Mucosa of descending colon (tissue), 3 donors: ENCODE data around the gene ERP27. TPM values are rescaled to one million over a fixed set of nuclear protein-coding genes. Genes with fewer than 3 reads are reported as not detected.

Experiments
- ATAC-seq: fragments of 200-7000 bp; cut with Tn5 transposase; one replicate; pipeline ENCODE4 v1.9.1; 2020; ENCODE audit warnings: mild to moderate bottlenecking, moderate library complexity
- DNase-seq, 3 donors: peaks; one replicate each; pipeline ENCODE4 v3.0.0-alpha.2; 2020
- H3K36me3 ChIP-seq: fragments of 200-600 bp; one replicate; pipeline ENCODE4 v1.8.0; 2021; ENCODE audit warnings: low read depth, mild to moderate bottlenecking
- H3K4me1 ChIP-seq: fragments of 200-600 bp; one replicate; pipeline ENCODE4 v1.8.0; 2021; ENCODE audit warnings: low read depth, mild to moderate bottlenecking
- H3K4me3 ChIP-seq: fragments of 200-600 bp; one replicate; pipeline ENCODE4 v1.8.0; 2021; ENCODE audit warnings: mild to moderate bottlenecking
- H3K9me3 ChIP-seq: fragments of 200-600 bp; one replicate; pipeline ENCODE4 v1.8.0; 2021; ENCODE audit warnings: mild to moderate bottlenecking
- CTCF ChIP-seq: fragments of 200-600 bp; IDR thresholded peaks from one replicate; pipeline ENCODE4 v1.8.0; 2022; ENCODE audit warnings: antibody characterized with exemption, mild to moderate bottlenecking
- intact Hi-C, 2 donors: fragments of 100-400 bp; cut with DNase I in 1 of 2; cut with micrococcal nuclease in 1 of 2; formaldehyde crosslinking; loops; one replicate each; pipeline versions ENCODE4 v1.11.0 to v1.11.1; 2022; cut with DNase I, micrococcal nuclease
- total RNA-seq, 3 donors: library from RNA; stranded (reverse); fragmentation: NEBNext Ultra II Directional in 2 of 3; extraction: Animal tissue kit (Norgen Biotek cat#: 25700) in 2 of 3; gene quantifications; one replicate each; pipeline versions ENCODE4 v1.2.1 to v1.2.4, GENCODE V29; 2021 to 2023
- donor health status: DM: no; HTN: no; CAD: no; lungs with moderate emphysema.
- donor health status: DM: no; HTN: no; CAD: no.
- donor health status: DM: no; HTN: yes; CAD: no.

Gene ERP27
- total RNA-seq, 3 donors from 2014 or later: 1.4 to 5.6 (median 4.1) TPM

GRCh38 chr12:14936224-14936861 lies 2.0 kb downstream of the ERP27 start:
- Histone ChIP-seq H3K4me1 (peaks cover 10% of the 10 kb centered on the region), H3K9me3 (no peaks in the 10 kb centered on the region), H3K36me3 (no peaks in the 10 kb centered on the region), H3K4me3 (no peak overlapping the region)
- no peak for ATAC-seq
- peak in 1 of 3 donors; percentile 46 for DNase-seq
- TF ChIP-seq CTCF: no peak
- intact Hi-C loops: no loop called here

GRCh38 chr12:14935031-14935430 lies 3.3 kb downstream of the ERP27 start:
- Histone ChIP-seq H3K9me3 (no peaks in the 10 kb centered on the region), H3K36me3 (no peaks in the 10 kb centered on the region), H3K4me3 (no peak overlapping the region), H3K4me1 (peaks cover 10% of the 10 kb centered on the region)
- intact Hi-C loops: no loop called here
- peak in 1 of 3 donors; percentile 62 for DNase-seq
- TF ChIP-seq CTCF: no peak
- peak; percentile 94 for ATAC-seq

DNA sequence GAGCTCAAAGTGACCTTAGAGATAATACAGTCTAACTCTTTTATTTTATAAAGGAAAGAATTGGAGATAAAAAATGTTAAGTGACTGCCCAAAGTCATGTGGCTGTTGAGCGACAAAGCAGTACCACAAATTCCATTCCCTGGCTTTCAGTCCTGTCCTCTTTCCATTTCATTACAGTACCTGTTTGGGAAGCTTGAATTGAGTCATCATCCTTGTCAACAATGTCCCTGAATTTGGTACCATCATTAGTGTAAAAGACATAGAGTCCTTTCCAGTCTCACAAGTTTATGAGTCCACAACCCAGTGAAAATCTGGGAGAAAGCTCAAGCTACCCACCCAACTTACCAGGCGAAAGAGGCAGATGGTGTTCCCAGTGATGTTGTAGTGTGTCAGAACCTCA lies 3.8 kb downstream of the ERP27 start:
- peaks cover 10% of the 10 kb centered on the region for H3K4me1 ChIP-seq
- no peak for TF ChIP-seq CTCF
- no peaks in the 10 kb centered on the region for H3K9me3 ChIP-seq
- no peaks in the 10 kb centered on the region for H3K36me3 ChIP-seq
- ATAC-seq (peak; percentile 6), DNase-seq (no peak)
- H3K4me3 ChIP-seq: no peak overlapping the region
- intact Hi-C loops: no loop called here

DNA sequence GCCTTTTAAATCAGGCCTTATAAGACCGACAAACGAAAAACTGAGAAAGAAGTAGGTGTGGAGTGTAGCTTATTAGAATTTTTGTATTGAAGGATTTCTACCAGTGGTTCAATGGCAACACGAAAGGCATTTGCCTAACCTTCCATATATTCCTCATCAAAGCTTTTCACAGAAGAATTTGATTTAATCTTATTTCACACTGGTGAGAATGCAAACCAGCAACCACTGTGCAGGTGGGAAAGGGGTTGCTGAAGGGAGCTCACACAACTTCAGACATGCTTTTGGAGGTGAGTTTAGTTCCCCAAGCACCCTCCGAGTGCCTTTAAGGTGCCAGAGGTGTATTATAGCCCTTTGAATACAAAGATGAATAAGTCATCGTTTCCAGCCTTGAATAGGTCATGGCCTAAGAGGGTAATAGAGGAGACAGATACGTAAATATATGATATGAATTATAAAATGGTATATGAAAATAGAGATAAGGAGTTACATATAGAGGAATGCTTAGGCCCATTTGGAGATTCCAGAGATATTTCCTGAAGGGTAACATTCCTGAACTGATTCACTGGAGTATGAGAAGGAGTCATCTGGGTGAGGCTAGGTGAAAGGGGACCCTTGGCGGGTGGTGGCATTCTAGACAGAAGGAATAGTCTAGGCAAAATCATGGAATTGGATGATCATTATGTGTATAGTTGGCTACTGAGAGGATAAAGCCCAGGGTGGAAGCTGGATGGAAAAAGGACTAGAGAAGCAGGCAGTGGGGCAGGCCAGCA lies 6.4 kb downstream of the ERP27 start:
- no peaks in the 10 kb centered on the region for H3K36me3 ChIP-seq
- no peak for DNase-seq
- no peak overlapping the region for H3K4me3 ChIP-seq
- peaks cover 10% of the 10 kb centered on the region for H3K4me1 ChIP-seq
- ATAC-seq: no peak
- H3K9me3 ChIP-seq: no peaks in the 10 kb centered on the region
- intact Hi-C loops: no loop called here
- TF ChIP-seq CTCF: no peak

DNA sequence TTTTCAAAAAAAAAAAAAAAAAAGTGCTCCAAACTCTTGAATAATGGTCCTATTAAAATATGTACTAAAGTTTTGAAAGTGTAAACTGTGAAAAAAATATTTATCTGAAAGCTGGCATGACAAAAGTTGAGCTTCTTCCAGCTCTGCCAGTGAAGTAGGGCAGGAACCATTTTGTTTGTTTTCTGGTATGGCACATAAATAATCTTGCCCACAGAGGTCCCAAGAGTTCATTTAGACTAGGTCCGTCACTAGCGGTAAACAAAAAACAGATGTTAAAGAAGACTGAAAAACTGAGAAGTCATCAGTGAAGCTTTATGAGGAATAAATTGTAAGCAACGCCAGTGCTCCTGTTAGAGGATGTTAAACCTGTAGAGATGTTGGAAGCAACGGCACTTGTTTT lies 7.0 kb downstream of the ERP27 start:
- Histone ChIP-seq H3K36me3 (no peaks in the 10 kb centered on the region), H3K9me3 (no peaks in the 10 kb centered on the region), H3K4me1 (peaks cover 10% of the 10 kb centered on the region), H3K4me3 (no peak overlapping the region)
- ATAC-seq (no peak), DNase-seq (no peak)
- intact Hi-C loops: no loop called here
- TF ChIP-seq CTCF: no peak
